ENCODE measurements around the gene WNT8A.

The WNT8A gene

GRCh38 chr5:138092301-138092700 is 8.5 kb downstream of the WNT8A start:
- DNase-seq: no peak

- no peak for DNase-seq
Measured at GRCh38 chr5:138093036-138093435, 9.2 kb downstream of the WNT8A start.

- DNase-seq: no peak
Measured at GRCh38 chr5:138095100-138095907, 11.5 kb downstream of the WNT8A start.

GRCh38 chr5:138096363-138096762 is 12.5 kb downstream of the WNT8A start:
- no peak for DNase-seq

GRCh38 chr5:138096997-138097828 is 13.4 kb downstream of the WNT8A start:
- DNase-seq: no peak

- DNase-seq: no peak
Measured at GRCh38 chr5:138102454-138103318, 18.9 kb downstream of the WNT8A start.

GRCh38 chr5:138103319-138103637 is 19.4 kb downstream of the WNT8A start:
- DNase-seq: no peak

- no peak for DNase-seq
Measured at GRCh38 chr5:138105709-138106108, 21.9 kb downstream of the WNT8A start.

GRCh38 chr5:138107213-138107612 is 23.4 kb downstream of the WNT8A start:
- DNase-seq: no peak

- DNase-seq: no peak
Measured at GRCh38 chr5:138109463-138110265, 25.8 kb downstream of the WNT8A start.

- no peak for DNase-seq
Measured at GRCh38 chr5:138110266-138110963, 26.6 kb downstream of the WNT8A start.

- DNase-seq: no peak
Measured at GRCh38 chr5:138111181-138111580, 27.3 kb downstream of the WNT8A start.

- DNase-seq: no peak
Measured at GRCh38 chr5:138111937-138112336, 28.1 kb downstream of the WNT8A start.

- DNase-seq: no peak
Measured at GRCh38 chr5:138115254-138115653, 31.4 kb downstream of the WNT8A start.

- DNase-seq: no peak
Measured at GRCh38 chr5:138128334-138128733, 44.5 kb downstream of the WNT8A start.

- no peak for DNase-seq
Measured at GRCh38 chr5:138129347-138129746, 45.5 kb downstream of the WNT8A start.

- DNase-seq: no peak
Measured at GRCh38 chr5:138132543-138132942, 48.7 kb downstream of the WNT8A start.

- DNase-seq: no peak
Measured at GRCh38 chr5:138138949-138139780, 55.3 kb downstream of the WNT8A start, which contains the start of gene NME5. Gene NME5, minus strand, starts transcription at chr5:138139428. Its CDS starts 648 bp downstream, at chr5:138138780.

- peak; percentile 28 to 44 for DNase-seq
Measured at GRCh38 chr5:138139781-138140090, 55.9 kb downstream of the WNT8A start.

- DNase-seq: no peak
Measured at GRCh38 chr5:138140268-138140667, 56.4 kb downstream of the WNT8A start.

All from Kasumi-1 (cell line).